GM12875 (cell line): ENCODE data around the gene RECQL5.

Experiments used
- H3K4me3 ChIP-seq: one replicate; pipeline ENCODE4 v1.5.1; 2011; ENCODE audit warnings: low read depth, low read length, control low read depth
- TF ChIP-seq, protein P1 (sequence below): IDR thresholded peaks from 2 replicates; pipeline ENCODE4 v1.5.1; 2011; ENCODE audit warnings: low read depth, mild to moderate bottlenecking, control low read depth, inconsistent platforms, low read length, moderate library complexity, borderline replicate concordance; ENCODE audit not compliant: insufficient read depth

RECQL5 gene

DNA sequence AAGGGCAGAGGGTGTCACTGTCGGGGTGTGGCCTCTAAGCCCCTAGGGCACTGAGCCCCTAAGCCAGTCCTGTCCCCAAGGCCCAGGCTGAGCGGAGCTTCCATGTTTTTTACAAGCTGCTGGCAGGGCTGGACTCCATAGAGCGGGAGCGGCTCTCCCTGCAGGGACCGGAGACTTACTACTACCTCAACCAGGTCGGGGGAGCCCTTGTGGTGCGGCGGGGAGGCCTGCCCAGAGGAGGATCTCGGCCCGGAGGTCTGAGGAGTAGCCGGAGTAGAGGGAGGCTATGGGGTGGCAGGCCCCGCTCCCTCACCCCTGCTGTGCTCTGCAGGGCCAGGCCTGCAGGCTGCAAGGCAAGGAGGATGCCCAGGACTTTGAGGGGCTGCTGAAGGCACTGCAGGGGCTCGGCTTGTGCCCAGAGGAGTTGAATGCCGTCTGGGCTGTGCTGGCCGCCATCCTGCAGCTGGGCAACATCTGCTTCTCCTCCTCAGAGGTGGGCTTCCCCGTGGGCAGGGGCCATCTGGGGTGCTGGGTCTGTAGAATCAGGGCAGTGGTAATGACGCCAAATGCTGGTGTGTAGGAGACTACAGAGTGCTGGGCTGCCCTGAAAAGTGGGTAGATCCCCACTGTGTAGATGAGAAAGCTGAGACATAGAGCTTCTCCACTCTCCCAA, 74.5 kb downstream of the RECQL5 start:
- TF ChIP-seq, protein P1, sequence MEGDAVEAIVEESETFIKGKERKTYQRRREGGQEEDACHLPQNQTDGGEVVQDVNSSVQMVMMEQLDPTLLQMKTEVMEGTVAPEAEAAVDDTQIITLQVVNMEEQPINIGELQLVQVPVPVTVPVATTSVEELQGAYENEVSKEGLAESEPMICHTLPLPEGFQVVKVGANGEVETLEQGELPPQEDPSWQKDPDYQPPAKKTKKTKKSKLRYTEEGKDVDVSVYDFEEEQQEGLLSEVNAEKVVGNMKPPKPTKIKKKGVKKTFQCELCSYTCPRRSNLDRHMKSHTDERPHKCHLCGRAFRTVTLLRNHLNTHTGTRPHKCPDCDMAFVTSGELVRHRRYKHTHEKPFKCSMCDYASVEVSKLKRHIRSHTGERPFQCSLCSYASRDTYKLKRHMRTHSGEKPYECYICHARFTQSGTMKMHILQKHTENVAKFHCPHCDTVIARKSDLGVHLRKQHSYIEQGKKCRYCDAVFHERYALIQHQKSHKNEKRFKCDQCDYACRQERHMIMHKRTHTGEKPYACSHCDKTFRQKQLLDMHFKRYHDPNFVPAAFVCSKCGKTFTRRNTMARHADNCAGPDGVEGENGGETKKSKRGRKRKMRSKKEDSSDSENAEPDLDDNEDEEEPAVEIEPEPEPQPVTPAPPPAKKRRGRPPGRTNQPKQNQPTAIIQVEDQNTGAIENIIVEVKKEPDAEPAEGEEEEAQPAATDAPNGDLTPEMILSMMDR, result no peak

DNA sequence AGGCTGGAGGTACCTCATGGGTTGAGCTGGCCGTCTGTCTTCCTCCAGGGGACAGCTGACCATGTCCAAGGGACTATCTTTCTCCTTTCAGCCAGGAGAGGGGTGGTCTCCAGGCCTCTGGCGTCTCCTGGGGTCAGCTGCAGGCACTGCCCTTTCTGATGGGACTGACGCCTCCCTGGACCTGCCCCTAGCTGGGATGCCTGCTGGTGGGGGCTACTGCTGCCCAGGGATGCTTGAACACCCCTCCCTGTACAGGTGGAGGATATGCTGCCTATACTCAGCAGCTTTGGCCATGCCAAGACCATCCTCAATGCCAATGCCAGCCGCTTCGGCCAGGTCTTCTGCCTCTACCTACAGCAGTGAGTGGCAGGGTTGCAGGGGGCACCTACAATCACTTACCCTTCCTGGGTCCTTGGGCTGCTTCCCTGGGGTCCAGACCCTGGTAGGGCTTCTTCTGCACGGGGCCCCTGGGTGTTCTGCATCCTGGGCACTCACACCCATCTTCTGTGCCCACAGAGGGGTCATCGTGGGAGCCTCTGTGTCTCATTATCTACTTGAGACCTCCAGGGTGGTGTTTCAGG, 75.1 kb downstream of the RECQL5 start:
- TF ChIP-seq, protein P1, result no peak
- no peak overlapping the region for H3K4me3 ChIP-seq

More for the DNA sequence above, 74.5 kb downstream of the RECQL5 start:
- no peak overlapping the region for H3K4me3 ChIP-seq

DNA sequence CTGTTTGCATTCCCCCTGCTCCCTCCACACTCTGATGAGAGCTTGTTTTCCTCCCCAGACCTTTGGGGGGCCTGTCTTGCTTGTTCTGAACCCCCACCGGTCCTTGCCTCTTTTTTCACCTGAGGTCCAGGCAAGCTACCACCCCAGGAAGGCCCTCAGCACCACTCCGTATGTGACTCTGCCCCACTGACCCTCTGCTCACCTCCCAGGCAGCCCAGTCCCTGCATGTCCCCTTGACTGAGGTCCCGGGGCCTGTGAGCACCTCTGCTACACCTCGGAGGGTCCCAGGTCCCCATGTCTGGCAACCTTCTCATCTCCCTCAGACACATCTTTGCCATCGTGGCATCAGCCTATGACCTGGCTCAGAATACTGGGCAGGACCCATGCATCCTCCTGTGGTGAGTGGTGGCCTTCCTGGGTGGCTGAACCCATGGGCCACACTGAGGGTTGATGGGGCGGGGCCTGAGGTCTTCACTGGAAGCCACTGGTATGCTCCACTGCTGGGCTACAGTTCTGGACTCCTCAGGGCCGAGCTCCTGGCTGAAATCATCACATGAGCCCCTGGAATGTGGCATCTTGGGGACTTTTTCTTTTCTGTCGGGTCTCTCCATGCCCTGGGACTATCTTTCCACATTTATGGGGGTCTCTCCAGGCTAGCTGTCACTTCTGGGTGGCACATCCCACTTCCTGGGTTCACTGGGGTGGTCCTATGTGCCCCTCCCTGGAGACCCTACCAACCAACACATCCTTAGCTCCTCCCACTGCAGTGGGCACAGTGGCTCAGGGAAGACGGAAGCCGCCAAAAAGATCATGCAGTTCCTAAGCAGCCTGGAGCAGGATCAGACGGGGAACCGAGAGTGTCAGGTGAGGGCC, 75.9 kb downstream of the RECQL5 start:
- TF ChIP-seq, protein P1, result no peak
- H3K4me3 ChIP-seq, result no peak overlapping the region

DNA sequence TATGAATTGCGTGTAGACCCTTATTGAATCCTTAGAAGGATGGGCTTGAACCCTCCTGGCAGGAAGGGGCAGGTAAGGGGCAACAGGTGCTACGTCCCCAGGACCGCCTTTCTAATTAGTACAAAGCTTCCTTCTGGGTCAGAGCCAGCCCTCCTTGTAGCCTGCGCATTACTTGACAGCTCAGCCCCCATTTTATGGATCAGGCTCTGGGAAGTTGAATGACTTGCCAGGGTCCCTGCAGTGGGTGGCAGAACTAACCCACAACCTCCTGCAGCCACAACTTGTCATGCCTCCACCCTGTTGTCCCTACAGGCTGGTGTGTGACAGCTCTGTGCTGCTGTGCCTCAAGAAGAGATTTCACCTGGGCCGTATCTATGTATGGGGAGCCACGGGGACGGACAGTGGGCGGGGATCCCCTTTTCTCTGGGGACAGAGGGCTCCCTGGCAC, 76.6 kb downstream of the RECQL5 start:
- TF ChIP-seq, protein P1, result no peak
- H3K4me3 ChIP-seq, result no peak overlapping the region

DNA sequence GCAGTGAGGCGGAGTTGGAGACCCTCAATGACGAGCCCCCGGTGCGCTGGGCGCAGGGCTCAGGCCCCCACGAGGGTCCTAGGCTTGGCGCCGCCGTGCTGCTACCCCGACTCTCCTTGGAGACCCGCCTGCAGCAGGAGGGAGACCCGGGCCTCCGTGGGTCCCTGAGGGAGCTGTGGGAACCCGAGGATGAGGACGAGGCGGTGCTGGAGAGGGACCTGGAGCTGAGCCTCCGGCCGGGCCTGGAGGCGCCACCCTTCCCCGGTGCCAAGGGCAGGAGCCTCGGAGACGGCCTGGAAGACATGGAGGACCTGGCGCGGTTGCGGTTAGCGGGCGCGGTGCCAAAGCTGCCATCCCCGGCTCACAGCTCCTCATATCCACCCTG, 77.0 kb downstream of the RECQL5 start:
- no peak overlapping the region for H3K4me3 ChIP-seq
- TF ChIP-seq, protein P1, result no peak

DNA sequence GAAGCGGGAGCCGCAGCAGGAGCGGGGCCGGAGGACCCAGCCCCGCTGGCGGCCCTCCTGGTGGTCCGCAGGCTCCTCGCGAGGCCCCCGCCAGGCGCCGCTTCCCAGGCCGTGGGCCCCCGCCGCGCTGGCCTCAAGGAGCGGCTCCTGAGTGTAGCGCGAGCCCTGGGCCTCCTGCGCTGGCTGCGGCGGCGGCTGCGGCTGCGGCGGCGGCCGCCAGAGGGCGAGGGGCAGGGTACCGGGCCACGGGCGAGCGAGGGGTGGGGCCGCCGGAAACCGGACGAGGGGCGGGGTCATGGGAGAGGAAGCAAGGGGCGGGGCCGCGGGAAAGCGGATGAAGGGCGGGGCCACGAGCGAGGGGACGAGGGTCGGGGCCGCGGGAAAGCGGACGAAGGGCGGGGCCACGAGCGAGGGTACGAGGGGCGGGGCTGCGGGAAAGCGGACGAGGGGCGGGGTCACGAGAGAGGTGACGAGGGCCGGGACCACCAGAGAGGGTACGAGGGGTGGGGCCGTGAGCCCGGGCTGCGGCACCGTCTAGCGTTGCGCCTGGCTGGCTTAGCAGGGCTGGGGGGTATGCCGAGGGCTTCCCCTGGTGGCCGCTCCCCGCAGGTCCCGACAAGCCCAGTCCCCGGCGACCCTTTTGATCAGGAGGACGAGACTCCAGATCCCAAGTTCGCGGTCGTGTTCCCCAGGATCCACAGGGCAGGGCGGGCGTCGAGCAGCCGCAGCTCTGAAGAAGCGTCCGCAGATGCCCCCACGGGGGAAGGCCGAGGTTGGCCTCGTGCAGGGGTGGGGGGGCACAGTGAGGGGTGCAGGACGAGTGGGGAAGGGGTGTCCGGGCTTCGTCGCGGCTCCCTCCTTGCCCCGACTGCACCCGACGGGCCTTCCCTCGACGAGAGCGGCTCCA, 77.7 kb downstream of the RECQL5 start:
- peak overlapping the region; percentile 17 for H3K4me3 ChIP-seq
- TF ChIP-seq, protein P1, result peak; percentile 64
